Measurements from ENCODE around the gene SLC10A6. TPM values are rescaled to one million over a fixed set of nuclear protein-coding genes. Genes with fewer than 3 reads are reported as not detected.

The SLC10A6 gene
- total RNA-seq, 1 experiment from 2014 or later = not detected

DNA sequence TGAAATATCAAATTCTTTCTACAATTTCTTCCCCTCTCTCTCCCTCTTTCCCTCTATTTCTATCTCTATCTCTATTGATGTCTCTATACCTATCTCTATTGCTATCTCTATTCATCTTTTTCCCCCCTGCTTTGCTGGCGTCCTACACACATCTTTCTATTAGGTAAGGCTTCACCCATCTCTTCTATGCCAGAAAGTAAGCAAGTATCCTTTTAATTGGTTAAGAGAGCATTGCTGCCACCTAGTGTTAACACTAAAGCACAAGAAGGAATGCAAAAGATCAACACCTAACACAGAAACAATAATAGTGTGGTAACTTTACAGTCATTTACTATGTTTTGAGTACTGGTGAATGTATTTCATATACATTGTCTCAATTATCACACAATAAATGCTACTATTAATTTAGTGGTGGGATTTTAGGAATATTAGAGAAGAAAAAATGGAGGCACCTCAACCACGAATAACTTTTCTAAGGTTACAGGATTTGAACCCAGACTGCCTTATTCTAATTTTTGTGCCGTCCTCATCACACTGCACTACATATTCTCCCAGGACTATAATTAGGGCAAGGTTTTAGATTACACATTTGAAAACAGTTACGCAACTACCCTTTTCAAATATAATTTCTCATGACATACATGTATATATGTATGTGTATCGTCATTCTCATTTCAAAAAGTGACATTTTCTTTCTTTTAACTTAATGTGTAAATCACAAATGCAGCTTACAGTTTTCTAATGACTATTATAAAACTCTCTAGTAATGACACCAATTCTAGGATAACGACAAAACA is 46.7 kb upstream of the SLC10A6 start:
- H3K4me3 Mint-ChIP-seq (ENCODE audit: unreplicated experiment) = no peak overlapping the region
- intact Hi-C loops (cut with micrococcal nuclease) = loop anchor here (1.0 to 10.0 kb wide), 5 partner anchors 91 to 571 kb away; no protein-coding TSS in a partner anchor
- peak; percentile 83 for DNase-seq (ENCODE audit: unreplicated experiment)
- H3K27ac Mint-ChIP-seq (ENCODE audit: low read depth, unreplicated experiment) = no peak overlapping the region
- TF ChIP-seq, protein P1, sequence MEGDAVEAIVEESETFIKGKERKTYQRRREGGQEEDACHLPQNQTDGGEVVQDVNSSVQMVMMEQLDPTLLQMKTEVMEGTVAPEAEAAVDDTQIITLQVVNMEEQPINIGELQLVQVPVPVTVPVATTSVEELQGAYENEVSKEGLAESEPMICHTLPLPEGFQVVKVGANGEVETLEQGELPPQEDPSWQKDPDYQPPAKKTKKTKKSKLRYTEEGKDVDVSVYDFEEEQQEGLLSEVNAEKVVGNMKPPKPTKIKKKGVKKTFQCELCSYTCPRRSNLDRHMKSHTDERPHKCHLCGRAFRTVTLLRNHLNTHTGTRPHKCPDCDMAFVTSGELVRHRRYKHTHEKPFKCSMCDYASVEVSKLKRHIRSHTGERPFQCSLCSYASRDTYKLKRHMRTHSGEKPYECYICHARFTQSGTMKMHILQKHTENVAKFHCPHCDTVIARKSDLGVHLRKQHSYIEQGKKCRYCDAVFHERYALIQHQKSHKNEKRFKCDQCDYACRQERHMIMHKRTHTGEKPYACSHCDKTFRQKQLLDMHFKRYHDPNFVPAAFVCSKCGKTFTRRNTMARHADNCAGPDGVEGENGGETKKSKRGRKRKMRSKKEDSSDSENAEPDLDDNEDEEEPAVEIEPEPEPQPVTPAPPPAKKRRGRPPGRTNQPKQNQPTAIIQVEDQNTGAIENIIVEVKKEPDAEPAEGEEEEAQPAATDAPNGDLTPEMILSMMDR (IDR thresholded peaks at IDR 0.05; ENCODE audit: unreplicated experiment) = peak; percentile 61
- CTCF ChIA-PET = interaction anchor here (0.5 to 5.3 kb wide), 12 partner anchors 9 to 400 kb away, joined by 3 to 46 read pairs (median 4); partner anchors contain the start of gene PTPN13
- H3K9me3 Mint-ChIP-seq (ENCODE audit: unreplicated experiment) = no peaks in the 10 kb centered on the region
- no peaks in the 10 kb centered on the region for H3K36me3 Mint-ChIP-seq (ENCODE audit: insufficient read depth, unreplicated experiment)
- POLR2A ChIA-PET = interaction anchor here (0.6 to 1.5 kb wide), 4 partner anchors 93 to 400 kb away, joined by 4 to 5 read pairs (median 4); partner anchors contain the start of gene PTPN13
- peaks cover 7% of the 10 kb centered on the region for H3K4me1 Mint-ChIP-seq (ENCODE audit: insufficient read depth, unreplicated experiment)
- H3K27me3 Mint-ChIP-seq (ENCODE audit: insufficient read depth, unreplicated experiment) = no peaks in the 10 kb centered on the region
- no TSS peak for BruUV-seq (replicated peaks)

DNA sequence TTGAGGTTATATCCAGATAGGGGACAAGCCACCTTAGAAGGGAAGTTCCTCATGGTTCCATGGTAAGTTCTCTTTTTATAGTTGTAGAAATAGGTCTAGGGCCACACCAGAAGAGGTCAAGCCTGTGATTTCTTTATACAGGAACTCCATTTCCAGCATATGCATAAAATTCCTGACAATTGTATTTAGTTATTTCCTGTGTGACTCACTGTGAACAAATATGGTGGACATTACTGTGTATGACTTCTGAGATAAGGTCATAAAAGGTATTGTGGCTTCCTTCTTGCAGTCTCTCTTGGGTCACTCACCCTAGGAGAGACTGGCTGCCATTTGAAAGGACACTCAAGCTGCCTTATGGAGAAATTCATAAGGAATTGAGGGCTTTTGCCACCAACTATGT is 45.3 kb upstream of the SLC10A6 start:
- Mint-ChIP-seq H3K4me1 (ENCODE audit: insufficient read depth, unreplicated experiment) (peaks cover 17% of the 10 kb centered on the region), H3K36me3 (ENCODE audit: insufficient read depth, unreplicated experiment) (no peaks in the 10 kb centered on the region), H3K9me3 (ENCODE audit: unreplicated experiment) (no peaks in the 10 kb centered on the region), H3K27me3 (ENCODE audit: insufficient read depth, unreplicated experiment) (no peaks in the 10 kb centered on the region), H3K4me3 (ENCODE audit: unreplicated experiment) (no peak overlapping the region), H3K27ac (ENCODE audit: low read depth, unreplicated experiment) (no peak overlapping the region)
- intact Hi-C loops (cut with micrococcal nuclease) = loop anchor here (10.0 kb wide), 1 partner anchor 90 kb away; no protein-coding TSS in a partner anchor
- no TSS peak for BruUV-seq (replicated peaks)
- POLR2A ChIA-PET = interaction anchor here (0.7 to 1.8 kb wide), 5 partner anchors 64 to 398 kb away, joined by 3 to 9 read pairs (median 4); partner anchors contain the start of gene PTPN13
- CTCF ChIA-PET = interaction anchor here (0.6 to 5.3 kb wide), 11 partner anchors 10 to 398 kb away, joined by 3 to 46 read pairs (median 3); partner anchors contain the start of gene PTPN13
- DNase-seq (ENCODE audit: unreplicated experiment) = peak; percentile 16
- TF ChIP-seq, protein P1 (IDR thresholded peaks at IDR 0.05; ENCODE audit: unreplicated experiment) = no peak

DNA sequence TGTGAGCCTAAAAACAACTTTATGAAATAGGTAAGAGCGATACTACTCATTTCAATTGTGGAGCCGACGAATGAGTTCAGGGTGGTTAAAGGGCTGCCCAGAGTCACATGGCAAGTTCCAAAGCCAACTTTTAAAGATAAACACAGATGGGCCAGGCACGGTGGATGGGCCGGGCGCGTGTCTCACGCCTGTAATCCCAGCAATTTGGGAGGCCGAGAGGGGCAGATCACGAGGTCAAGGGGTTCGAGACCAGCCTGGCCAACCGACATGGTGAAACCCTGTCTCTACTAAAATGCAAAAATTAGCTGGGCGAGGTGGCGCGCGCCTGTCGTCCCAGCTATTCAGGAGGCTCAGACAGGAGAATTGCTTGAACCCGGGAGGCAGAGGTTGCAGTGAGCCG is 44.0 kb upstream of the SLC10A6 start:
- intact Hi-C loops (cut with micrococcal nuclease) = loop anchor here (10.0 kb wide), 1 partner anchor 88 kb away; no protein-coding TSS in a partner anchor
- Mint-ChIP-seq H3K4me1 (ENCODE audit: insufficient read depth, unreplicated experiment) (peaks cover 17% of the 10 kb centered on the region), H3K36me3 (ENCODE audit: insufficient read depth, unreplicated experiment) (no peaks in the 10 kb centered on the region), H3K9me3 (ENCODE audit: unreplicated experiment) (no peaks in the 10 kb centered on the region), H3K27ac (ENCODE audit: low read depth, unreplicated experiment) (peak overlapping the region; percentile 46), H3K27me3 (ENCODE audit: insufficient read depth, unreplicated experiment) (no peaks in the 10 kb centered on the region), H3K4me3 (ENCODE audit: unreplicated experiment) (peak overlapping the region; percentile 82)
- no peak for DNase-seq (ENCODE audit: unreplicated experiment)
- TF ChIP-seq, protein P1 (IDR thresholded peaks at IDR 0.05; ENCODE audit: unreplicated experiment) = no peak
- ChIA-PET POLR2A (interaction anchor here (0.8 to 3.4 kb wide), 9 partner anchors 61 to 370 kb away, joined by 3 to 41 read pairs (median 4); partner anchors contain the start of gene PTPN13), CTCF (interaction anchor here (0.6 to 5.3 kb wide), 4 partner anchors 63 to 394 kb away, joined by 3 to 46 read pairs (median 8); no protein-coding TSS in a partner anchor)
- BruUV-seq (replicated peaks) = no TSS peak

DNA sequence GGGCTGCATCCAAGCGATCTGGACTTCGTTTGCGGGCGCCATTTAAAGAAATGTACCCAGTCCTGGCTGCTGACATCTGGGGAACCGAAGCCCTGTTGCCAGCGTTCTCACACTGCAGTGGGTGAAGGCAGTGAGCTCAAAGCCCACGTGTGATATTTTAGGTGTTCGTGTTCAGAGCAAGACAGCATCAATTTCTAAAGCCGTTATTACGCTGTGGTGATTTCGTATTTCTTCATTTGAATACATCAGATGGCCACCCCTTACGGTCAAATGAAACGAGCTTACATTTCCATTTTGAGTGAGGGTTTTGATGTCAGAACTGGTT is 43.4 kb upstream of the SLC10A6 start:
- intact Hi-C loops (cut with micrococcal nuclease) = loop anchor here (10.0 kb wide), 1 partner anchor 88 kb away; no protein-coding TSS in a partner anchor
- no peaks in the 10 kb centered on the region for H3K9me3 Mint-ChIP-seq (ENCODE audit: unreplicated experiment)
- H3K27me3 Mint-ChIP-seq (ENCODE audit: insufficient read depth, unreplicated experiment) = no peaks in the 10 kb centered on the region
- H3K27ac Mint-ChIP-seq (ENCODE audit: low read depth, unreplicated experiment) = peak overlapping the region; percentile 46
- TF ChIP-seq, protein P1 (IDR thresholded peaks at IDR 0.05; ENCODE audit: unreplicated experiment) = no peak
- no peaks in the 10 kb centered on the region for H3K36me3 Mint-ChIP-seq (ENCODE audit: insufficient read depth, unreplicated experiment)
- peaks cover 17% of the 10 kb centered on the region for H3K4me1 Mint-ChIP-seq (ENCODE audit: insufficient read depth, unreplicated experiment)
- peak overlapping the region; percentile 82 for H3K4me3 Mint-ChIP-seq (ENCODE audit: unreplicated experiment)
- POLR2A ChIA-PET = interaction anchor here (0.6 to 3.4 kb wide), 10 partner anchors 44 to 369 kb away, joined by 3 to 41 read pairs (median 4); partner anchors contain the start of gene PTPN13
- no TSS peak for BruUV-seq (replicated peaks)
- CTCF ChIA-PET = interaction anchor here (1.6 to 5.3 kb wide), 3 partner anchors 63 to 394 kb away, joined by 4 to 46 read pairs (median 11); no protein-coding TSS in a partner anchor
- DNase-seq (ENCODE audit: unreplicated experiment) = no peak
